Glutamatergic neuron (in vitro differentiated cells): ENCODE measurements around the gene CMC1. TPM values are rescaled to one million over a fixed set of nuclear protein-coding genes. Genes with fewer than 3 reads are reported as not detected.

Source experiments
- DNase-seq: peaks from one replicate; pipeline ENCODE4 v3.0.0; 2022
- H3K27ac Mint-ChIP-seq: one replicate; pipeline ENCODE4 v1.8.0; 2020; ENCODE audit warnings: mild to moderate bottlenecking, mixed read lengths, inconsistent platforms; ENCODE audit not compliant: unreplicated experiment
- H3K27me3 Mint-ChIP-seq: one replicate; pipeline ENCODE4 v1.8.0; 2020; ENCODE audit warnings: mild to moderate bottlenecking, moderate library complexity, mixed read lengths, inconsistent platforms; ENCODE audit not compliant: unreplicated experiment
- H3K36me3 Mint-ChIP-seq: one replicate; pipeline ENCODE4 v1.8.0; 2020; ENCODE audit warnings: mild to moderate bottlenecking, mixed read lengths, inconsistent platforms; ENCODE audit not compliant: unreplicated experiment
- H3K4me1 Mint-ChIP-seq: one replicate; pipeline ENCODE4 v1.8.0; 2020; ENCODE audit warnings: mild to moderate bottlenecking, low read depth, mixed read lengths, inconsistent platforms; ENCODE audit not compliant: unreplicated experiment
- H3K4me3 Mint-ChIP-seq: one replicate; pipeline ENCODE4 v1.8.0; 2020; ENCODE audit warnings: mild to moderate bottlenecking, mixed read lengths, inconsistent platforms; ENCODE audit not compliant: unreplicated experiment
- H3K9me3 Mint-ChIP-seq: one replicate; pipeline ENCODE4 v1.8.0; 2020; ENCODE audit warnings: mild to moderate bottlenecking, moderate library complexity, mixed read lengths, inconsistent platforms; ENCODE audit not compliant: unreplicated experiment
- total RNA-seq: library from RNA; stranded (reverse); fragmentation: NEBNext Ultra II Directional; extraction: Animal tissue kit (Norgen Biotek cat#: 25700); gene quantifications from one replicate; pipeline ENCODE4 v1.2.1, GENCODE V29; 2021; ENCODE audit not compliant: unreplicated experiment
- TF ChIP-seq, protein P1 (sequence below): fragments of 200-600 bp; sonication (generic); IDR thresholded peaks from one replicate; pipeline ENCODE4 v1.5.0; 2021; ENCODE audit not compliant: partially characterized antibody, unreplicated experiment

Gene CMC1
- total RNA-seq, 1 donor from 2014 or later, result 9.8 TPM

DNA sequence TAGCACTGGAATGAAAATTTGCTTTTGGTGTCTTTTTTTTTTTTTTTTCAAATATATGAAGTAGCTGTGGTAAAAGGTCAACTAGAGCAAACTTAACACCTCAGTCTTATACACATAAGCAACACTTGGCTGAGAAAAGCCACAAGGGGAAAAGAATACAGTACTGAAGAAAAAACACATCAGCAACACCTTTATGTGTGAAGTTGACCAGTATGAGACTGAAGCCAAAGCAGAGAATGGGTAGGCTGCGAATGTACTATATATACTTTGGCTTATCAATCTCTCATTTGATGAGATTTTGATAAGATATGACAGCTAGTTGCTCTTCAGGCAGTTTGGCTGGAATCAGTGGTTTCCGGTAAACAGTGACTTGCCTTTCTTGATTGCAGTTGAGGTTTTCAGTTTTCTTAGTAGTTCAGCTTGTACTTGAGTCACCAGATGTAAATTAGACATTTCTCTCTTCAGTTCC lies 85.1 kb downstream of the CMC1 start:
- Mint-ChIP-seq H3K27me3 (no peaks in the 10 kb centered on the region), H3K27ac (no peak overlapping the region), H3K9me3 (no peaks in the 10 kb centered on the region), H3K36me3 (no peaks in the 10 kb centered on the region), H3K4me1 (no peaks in the 10 kb centered on the region), H3K4me3 (no peak overlapping the region)
- no peak for DNase-seq
- TF ChIP-seq, protein P1, sequence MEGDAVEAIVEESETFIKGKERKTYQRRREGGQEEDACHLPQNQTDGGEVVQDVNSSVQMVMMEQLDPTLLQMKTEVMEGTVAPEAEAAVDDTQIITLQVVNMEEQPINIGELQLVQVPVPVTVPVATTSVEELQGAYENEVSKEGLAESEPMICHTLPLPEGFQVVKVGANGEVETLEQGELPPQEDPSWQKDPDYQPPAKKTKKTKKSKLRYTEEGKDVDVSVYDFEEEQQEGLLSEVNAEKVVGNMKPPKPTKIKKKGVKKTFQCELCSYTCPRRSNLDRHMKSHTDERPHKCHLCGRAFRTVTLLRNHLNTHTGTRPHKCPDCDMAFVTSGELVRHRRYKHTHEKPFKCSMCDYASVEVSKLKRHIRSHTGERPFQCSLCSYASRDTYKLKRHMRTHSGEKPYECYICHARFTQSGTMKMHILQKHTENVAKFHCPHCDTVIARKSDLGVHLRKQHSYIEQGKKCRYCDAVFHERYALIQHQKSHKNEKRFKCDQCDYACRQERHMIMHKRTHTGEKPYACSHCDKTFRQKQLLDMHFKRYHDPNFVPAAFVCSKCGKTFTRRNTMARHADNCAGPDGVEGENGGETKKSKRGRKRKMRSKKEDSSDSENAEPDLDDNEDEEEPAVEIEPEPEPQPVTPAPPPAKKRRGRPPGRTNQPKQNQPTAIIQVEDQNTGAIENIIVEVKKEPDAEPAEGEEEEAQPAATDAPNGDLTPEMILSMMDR, result no peak

- H3K9me3 Mint-ChIP-seq, result no peaks in the 10 kb centered on the region
- TF ChIP-seq, protein P1, result peak; percentile 91
- DNase-seq, result no peak
- no peaks in the 10 kb centered on the region for H3K36me3 Mint-ChIP-seq
- H3K27me3 Mint-ChIP-seq, result no peaks in the 10 kb centered on the region
- no peak overlapping the region for H3K4me3 Mint-ChIP-seq
- no peak overlapping the region for H3K27ac Mint-ChIP-seq
- no peaks in the 10 kb centered on the region for H3K4me1 Mint-ChIP-seq
Observed at GRCh38 chr3:28328188-28329151, 87.1 kb downstream of the CMC1 start.

DNA sequence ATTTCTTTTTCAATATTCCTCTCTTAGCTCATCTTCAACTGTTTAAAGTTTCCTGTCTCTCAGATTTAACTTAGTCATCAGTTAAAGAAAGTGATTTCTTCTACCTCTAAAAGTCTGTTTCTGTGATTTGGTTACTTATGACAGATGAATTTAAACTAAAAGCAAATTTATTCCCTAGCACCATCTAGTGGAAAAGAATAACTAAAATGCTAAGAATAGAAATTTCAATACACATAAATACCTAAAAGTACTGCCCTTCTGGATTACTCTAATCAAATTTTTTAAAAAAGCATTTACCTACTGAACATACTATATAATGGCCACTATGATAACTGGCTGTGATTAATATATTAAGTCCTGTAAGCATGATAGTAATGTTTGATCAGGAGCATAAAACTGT lies 93.1 kb downstream of the CMC1 start:
- H3K4me1 Mint-ChIP-seq, result no peaks in the 10 kb centered on the region
- TF ChIP-seq, protein P1, result no peak
- no peaks in the 10 kb centered on the region for H3K27me3 Mint-ChIP-seq
- H3K4me3 Mint-ChIP-seq, result no peak overlapping the region
- H3K9me3 Mint-ChIP-seq, result no peaks in the 10 kb centered on the region
- H3K36me3 Mint-ChIP-seq, result no peaks in the 10 kb centered on the region
- DNase-seq, result no peak
- no peak overlapping the region for H3K27ac Mint-ChIP-seq

DNA sequence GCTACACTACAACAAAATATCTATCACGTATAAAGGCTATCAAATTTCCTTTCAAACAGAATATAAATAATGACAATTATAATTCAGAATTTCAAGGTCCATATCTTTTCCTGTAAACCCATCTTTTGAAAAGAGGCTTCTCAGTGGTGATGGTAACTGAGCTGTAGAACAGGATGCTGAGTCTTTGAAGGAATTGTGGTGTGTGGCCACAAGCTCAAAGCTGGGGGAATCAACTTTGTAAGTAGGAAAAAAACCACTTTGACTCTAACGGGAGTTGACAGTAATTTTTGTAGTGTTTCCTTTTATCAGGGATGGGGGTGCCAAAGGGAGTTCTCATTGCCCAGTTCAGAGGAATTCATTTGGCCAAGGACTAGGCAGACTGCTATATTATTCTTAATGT lies 93.8 kb downstream of the CMC1 start:
- H3K9me3 Mint-ChIP-seq, result no peaks in the 10 kb centered on the region
- DNase-seq, result no peak
- H3K36me3 Mint-ChIP-seq, result no peaks in the 10 kb centered on the region
- H3K27ac Mint-ChIP-seq, result no peak overlapping the region
- no peak overlapping the region for H3K4me3 Mint-ChIP-seq
- H3K27me3 Mint-ChIP-seq, result no peaks in the 10 kb centered on the region
- TF ChIP-seq, protein P1, result no peak
- H3K4me1 Mint-ChIP-seq, result no peaks in the 10 kb centered on the region

DNA sequence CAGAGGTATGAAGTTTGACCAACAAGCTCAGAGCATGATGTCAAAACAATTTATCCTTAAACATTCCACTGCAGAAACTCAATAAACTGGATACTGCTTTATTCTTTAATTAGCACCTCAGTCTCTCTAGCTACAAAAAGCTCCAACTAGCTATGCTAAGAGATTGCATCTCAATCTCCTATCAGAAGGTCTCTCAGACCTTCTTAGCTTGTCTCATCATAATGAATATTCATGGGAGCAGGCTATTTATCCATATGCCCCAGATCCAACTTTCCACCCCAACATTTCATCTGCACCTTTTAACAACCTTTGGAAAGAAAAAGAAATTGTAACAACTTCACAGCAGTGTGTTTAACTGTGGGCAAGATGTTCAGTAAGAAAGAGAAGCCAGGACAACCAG lies 95.8 kb downstream of the CMC1 start:
- Mint-ChIP-seq H3K9me3 (no peaks in the 10 kb centered on the region), H3K36me3 (no peaks in the 10 kb centered on the region), H3K27ac (no peak overlapping the region), H3K4me1 (no peaks in the 10 kb centered on the region), H3K4me3 (no peak overlapping the region), H3K27me3 (no peaks in the 10 kb centered on the region)
- TF ChIP-seq, protein P1, result no peak
- DNase-seq, result no peak
